Activated naive CD4-positive, alpha-beta T cell (primary cell): ENCODE results near the gene RIMS3.
"Not testable (repeated sequence)": the region's sequence is repeated elsewhere in the genome, so short reads cannot be mapped to it uniquely, and the experiment has no call there.

ENCODE experiments used
- DNase-seq, 4 experiments: peaks; one replicate each; lab custom pipeline; 2025; lab: John Stamatoyannopoulos, UW

RIMS3 gene

DNA sequence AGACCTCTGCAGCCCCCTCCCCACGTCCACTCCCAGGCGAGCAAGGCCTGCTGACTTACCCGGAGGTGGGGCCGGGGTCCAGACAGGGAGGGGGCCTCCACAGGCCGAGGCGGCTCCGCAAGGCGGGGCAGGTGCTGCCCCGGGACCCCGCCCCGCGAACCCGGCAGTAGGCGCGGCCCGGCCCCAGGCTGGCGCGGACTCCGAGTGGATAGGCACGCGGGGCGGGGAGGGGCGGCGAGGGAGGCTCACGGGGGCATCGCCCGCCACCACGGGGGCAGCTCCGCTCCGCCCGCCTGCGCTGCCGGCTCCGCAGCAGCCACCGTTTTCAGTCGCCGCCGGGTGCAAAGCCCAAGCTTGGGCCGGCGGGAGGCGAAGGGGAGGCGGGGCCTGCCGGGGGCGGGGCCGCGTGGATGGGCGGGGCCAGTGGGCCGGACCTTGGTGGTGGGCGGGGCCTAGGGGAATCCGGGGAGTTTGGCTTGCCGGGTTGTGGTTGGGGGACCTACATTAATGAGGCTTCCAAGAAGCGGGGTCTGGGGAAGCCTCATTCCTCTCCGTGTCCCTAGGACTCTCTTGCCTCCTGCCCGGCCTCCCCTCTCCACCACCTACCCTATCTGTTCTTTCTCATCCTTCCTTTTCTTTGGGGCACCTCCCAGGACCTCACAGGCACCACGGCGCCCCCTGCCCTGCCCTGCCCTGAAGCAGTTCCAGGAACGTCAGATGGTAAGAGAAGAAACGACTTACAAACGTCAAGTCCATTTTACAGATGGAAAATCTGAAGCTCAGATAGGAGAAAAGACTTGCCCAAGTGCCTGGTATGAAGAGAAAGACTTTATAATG lies at the start of gene RIMS3:
RIMS3 (minus strand) TSS at position 348 of the 837 bp plus-strand sequence. CDS start 23,757 bp downstream, outside the sequence.
- peak; percentile 54 to 76 (median 67) for DNase-seq

DNA sequence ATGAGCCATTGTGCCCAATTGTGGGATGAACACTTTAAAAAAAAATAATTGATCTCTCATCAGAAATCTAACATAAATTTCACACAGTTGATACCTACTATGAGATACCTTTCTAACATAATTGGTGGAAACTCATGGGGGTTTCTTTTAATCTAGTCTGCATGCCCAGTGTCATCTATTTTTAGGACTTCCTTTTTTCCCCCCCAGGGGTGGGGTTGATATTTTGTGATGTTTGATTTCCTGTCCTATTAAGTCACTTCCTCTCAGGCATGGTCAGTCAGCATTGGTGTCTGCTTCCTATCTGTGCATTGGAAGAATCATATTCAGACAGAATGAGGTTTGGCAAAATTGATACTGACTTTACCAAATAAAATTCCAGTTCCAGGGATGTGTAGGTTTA lies 47.5 kb upstream of the RIMS3 start:
- DNase-seq: no peak

DNA sequence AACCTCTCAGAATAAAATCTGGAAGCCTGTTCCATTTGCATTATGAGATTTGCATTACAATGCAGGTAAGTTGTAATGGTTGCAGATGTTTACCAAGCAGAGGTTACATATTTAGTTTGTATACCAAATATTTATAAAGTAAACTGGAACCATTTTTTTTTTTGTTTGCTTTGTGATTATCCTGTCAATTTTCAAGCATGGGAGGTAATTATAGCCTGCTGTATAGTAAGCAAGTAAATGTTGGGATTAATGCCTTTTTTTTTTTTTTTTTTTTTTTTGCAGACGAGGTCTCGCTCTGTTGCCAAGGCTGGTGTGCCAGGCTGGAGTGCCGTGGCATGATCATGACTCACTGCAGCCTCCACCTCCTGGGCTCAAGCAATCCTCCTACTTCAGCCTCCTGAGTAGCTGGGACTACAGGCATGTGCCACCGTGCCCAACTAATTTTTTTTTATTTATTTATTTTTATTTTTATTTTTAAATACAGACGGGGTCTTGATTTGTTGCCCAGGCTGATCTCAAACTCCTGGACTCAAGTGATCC lies 47.0 kb upstream of the RIMS3 start:
- no peak for DNase-seq

DNA sequence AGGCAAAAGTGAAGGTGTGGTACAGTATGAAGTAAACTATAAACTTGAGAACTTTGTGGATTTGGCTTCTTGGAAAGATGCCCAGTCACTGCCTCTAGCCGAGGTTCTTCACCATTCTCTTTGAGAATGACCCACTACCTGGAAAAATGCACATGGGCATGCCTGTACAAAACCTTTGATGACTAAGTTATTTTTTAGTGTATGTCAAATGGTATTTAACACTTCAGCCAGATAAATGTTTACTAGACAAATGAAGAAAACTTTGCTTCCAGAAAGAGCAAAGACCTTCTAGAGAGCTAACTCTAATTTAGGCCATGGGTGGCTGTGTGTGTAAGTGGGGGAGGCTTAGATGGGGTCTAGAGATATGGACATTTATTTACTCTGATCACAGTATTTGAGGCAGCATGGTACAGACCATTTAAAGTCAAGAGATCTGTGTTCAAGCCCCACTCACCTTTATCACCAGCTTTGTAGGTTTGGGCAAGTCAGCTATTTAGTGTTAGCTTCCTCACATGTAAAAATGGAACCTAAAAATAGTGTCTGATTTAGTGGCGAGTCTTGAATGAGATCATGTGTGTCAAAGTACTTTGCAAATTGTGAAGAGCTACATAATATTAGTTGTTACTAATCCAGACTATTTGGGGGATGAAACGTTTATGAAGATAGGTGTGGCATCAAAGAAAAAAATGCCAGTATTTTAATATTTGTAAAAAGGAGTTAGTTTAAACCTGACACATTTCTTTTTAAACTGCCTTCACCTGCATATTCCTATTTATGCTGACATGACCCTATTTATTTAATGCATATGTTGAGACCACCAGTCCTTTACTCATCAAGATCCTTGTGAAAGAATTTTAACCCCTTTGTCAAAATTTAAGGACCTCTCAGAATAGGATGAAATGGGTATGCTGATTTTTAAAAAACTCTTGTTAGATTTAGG lies 46.3 kb upstream of the RIMS3 start:
- no peak for DNase-seq

DNA sequence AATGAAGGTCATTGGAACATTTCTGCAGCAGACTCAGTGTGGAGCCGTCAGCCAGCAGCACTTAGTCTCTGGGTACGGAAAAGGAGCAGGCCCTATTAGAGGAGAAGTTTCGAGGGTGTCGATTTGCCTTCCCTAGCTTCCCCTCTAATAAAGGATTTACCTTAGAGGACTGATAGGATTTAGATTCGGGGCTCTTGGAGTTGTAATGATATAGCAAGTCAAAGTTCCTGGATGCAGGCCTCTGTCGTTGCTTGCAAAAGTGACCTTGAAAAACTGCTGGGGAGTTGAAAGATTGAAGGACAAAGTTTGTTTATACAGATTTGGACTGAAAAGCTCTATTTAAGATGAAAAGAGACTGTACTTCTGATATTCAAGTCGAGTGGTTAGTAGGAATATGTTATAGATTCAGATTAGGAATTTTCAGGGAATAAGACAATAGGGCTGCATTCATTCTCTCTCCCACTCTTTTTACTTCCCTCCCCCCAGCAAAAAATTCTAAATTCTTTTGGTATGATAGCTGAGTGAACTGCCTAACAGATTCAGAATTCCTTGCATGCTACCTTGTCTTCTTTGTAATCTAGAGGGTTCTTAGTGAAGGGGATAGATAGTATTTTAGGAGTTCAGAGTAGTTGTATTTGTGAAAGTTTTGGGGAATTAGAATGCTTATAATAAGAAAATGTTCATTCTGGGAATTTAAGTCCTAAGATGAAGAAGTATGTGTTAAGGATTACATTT lies 45.3 kb upstream of the RIMS3 start:
- no peak for DNase-seq

DNA sequence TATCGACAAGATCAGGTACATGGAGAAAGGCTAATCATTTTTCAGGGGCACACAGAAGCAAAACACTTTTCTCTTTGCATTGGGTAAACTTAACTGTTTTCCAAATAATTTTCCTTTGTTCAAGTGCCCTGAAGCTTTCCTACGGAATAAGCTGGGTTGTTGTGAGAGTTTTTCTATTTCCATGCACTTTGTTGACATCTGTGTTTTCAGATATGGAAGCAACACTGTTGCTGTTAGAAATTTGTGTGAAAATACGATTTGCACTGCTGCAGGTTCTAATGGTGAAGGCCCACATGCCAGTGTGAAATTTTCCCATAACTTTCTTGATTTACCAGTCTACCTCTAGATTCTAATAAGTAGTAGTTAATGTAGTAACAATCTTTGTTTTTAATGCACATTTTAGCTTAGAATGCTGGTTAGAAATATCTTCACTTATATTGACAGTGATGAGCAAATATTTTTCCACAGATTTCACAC lies 44.4 kb upstream of the RIMS3 start:
- DNase-seq: no peak

DNA sequence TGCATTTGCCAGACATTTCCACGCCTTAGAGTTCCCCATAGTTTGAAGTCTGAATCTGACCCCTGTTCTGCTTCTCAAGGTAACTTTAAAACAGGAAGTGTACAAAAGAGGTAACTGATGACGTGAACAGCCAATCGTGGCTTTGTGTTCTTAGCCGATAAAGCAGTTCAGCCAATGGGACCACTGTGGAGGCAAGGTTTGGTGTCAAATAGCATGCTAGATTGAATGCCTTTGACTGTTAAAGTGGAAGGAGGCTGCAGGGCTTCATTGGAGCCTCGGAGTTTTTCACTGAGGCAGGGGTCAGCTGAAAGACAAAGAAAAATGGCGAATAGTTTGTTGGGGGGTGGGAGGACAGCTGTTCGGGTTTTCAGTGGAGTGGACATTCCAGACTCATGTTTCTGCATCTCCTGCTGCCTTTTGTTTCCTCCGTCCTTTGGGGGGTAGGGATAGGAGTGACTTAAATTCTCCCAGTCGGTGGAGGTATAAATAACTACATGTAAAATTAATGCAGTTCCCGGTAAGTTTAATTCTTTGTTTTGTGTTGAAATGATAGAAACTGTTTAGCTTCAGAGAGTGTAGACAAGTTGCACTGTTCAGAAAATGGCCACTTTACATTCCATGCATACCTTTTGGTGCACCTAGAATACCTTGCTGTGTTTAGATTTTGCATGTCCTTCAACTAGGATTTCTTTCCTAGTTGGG lies 43.8 kb upstream of the RIMS3 start:
- DNase-seq: peak in 3 of 4 experiments; percentile 3 to 47 (median 46)

DNA sequence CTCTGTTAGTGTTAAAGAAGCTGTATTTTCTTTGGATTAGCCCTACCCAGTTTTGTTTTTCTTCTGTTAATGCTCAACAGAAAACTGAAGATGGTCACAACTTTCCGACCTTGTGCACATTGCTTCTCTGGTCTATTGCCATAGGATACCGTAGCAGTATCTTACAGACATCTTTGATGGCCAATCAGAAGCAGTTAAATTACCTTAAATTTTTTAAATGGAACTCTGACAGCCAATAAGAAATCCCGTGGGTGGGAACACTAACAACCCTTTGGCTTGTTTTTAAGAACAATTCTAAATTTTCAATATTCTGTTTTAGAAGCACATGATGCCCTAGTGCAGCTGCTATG lies 43.2 kb upstream of the RIMS3 start:
- DNase-seq: no peak

DNA sequence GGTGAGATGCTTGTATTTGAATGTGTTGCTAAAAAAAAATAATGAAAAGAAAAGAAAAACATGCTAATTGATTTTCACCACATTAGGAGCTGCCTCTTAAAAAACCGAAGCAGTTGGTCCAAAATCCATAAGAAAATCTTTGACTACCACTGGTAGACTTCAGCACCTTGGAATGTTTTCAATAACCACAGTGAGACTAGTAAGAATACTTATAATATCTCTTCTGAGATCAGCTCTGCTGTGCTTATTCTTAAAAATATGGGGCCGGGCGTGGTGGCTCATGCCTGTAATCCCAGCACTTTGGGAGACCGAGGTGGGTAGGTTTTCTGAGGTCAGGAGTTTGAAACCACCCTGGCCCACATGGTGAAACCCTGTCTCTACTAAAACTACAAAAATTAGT lies 41.1 kb upstream of the RIMS3 start:
- no peak for DNase-seq

DNA sequence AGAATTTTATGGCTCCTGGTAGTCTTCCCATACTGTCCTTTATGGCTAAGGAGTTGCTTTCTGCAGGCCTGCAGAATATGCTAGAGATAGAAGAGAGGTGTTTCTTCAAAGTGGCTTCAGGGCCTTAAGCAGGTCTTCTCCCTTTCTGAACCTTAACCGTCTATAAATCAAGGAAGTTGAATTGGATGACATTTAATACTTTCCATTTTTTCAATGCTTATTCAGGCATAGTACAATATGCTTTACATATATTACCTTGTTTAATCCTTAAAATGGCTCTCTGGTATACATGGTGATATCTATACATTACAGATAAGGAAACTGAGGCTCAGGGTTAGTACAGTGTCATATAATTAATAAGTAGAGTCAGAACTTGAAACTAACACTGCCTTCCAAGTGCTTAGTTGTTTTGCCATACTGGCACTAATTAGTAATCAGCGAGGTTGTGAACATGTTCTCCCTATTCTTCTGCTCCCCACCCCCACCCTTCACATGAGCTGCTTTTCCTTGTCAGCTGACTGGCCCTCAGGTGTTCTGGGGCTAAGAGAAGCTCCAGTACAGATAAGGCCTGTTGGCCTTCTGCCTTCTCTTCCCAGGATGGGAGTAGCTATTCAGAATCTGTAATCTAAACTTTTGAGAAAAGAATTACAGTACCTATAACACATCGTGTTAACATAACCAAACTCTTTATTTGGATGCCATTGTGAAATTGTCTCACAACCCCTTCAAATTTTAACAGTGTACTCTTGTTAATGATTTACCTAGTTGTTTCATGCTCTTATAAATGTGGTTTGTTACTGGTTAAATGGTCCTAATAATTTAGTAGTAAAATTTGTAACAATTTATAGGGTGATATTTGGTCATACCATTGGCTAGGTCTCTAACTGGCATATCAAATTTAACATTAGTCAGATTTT lies 39.6 kb upstream of the RIMS3 start:
- no peak for DNase-seq

DNA sequence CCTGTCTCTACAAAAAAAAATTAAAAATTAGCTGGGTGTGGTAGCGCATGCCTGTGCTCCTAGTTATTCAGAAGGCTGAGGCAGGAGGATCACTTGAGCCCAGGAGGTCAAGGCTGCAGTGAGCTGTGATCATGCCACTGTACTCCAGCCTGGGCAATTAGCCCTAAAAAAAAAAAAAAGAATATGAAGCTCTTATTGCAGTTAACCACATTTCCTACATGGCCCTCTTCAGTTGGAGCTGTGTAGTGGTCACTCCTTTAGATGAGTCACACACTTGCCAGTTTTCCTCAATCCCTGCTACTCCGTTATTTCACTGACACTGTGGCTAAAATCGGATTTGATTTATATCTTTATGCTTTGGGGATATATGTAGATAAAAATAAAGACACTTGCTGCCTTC lies 37.8 kb upstream of the RIMS3 start:
- no peak for DNase-seq

DNA sequence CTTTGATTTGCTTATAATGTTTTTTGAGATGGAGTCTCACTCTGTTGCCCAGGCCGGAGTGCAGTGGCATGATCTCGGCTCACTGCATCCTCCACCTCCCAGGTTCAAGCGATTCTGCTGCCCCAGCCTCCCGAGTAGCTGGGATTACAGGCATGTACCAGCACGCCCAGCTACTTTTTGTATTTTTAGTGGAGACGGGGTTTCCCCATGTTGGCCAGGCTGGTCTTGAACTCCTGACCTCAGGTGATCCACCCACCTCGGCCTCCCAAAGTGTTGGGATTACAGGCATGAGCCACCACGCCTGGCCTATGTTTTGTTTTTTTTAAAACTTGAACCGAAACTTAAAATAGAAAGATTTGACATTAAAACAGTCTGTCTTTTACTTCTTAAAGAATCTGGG lies 37.3 kb upstream of the RIMS3 start:
- DNase-seq: not testable (repeated sequence)

DNA sequence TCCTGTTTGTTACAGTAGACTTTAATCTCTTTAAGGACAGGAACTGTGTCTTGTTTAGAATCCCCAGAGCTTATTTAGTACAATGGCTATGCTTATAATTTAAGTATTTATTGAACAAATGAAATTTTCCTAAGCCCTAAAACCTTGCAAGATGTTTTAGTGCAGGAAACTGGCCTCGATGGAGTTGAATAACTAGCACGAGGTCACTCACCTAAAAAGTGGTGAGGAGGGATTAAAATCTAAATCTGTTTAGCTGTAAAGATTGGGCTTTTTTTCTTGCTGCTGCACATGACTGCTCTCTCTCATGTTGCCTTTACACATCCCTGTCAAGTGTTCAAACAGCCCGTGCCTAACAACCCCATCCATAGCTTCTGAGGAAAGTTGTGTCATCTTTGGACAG lies 36.2 kb upstream of the RIMS3 start:
- no peak for DNase-seq

DNA sequence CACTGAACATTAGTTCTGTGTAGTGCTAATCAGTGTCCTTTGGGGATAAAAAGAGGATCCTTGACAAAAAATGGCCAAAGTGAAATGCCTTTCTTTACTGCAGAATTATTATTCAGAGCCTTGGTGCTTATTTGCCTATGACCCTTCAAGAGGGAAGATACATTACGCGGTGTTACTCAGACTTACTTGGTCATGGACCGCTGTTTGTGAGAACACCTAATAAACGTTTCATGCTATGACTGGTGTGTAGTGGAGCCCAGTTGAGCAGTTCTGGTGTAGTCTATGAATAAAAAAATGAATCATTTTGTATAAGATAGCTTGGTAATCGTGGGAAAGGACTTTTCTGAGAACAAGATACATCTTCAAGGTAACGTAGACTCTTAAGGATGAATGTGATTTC lies 34.3 kb upstream of the RIMS3 start:
- no peak for DNase-seq

DNA sequence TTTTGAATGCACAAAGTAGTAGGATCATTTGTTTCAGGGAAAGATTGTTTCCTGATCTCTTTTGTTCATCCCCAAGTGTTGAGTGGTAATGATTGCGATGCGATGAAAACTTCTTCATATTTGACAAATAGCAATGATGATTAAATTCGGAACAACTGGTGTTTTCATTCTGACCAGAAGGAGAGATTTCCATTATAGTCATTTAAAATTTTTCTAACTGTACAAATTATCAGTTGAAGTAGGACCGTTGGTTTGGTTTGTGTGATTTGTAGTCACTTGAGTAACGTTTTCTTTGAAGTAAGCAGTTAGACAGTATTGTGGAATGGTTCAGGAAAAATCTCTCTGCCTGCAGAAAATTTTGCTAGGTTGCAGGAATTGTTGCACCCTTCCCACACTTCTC lies 32.0 kb upstream of the RIMS3 start:
- DNase-seq: no peak

DNA sequence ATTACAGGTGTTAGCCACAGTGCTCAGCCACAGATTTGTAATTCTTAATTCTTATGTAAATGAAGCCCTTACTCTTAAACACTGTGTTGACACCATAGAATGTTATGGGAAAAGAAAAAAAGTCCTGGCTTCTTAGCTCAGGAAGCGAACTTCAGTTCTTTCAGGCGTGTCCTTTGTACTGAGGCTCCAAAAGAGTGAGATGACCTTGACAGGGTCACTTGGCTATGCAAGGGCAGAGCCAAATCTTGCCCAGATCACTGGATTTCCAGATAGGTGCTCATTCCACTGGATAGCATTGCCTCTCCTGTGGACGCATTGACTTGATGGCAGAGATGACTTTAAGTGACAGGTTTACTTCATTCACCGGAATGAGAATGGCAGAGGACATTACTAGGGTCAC lies 30.8 kb upstream of the RIMS3 start:
- DNase-seq: no peak

DNA sequence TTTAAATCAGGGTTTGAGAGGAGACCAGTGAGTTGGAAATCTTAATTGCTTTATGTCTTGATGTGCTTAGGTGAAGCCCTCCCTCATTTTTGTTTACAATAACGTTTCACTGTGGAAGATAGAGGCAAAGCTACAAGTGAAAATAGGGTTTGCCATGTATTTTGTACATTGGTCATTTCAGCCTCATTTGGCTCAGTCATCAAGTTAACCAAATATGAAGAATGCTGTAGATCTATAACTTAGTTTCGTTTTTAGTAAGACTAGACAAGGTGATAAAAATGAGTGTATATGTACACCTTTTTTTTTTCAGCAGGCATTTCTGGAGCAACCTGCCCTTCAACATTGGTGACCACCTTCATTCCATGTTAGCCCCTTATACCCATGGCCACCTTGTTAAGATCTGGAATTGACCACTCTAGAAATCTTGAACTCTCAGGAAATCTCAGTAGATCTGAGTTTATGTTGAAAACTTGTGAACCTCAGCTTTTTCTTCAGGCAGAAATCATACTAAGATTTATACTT lies 28.9 kb upstream of the RIMS3 start:
- no peak for DNase-seq

DNA sequence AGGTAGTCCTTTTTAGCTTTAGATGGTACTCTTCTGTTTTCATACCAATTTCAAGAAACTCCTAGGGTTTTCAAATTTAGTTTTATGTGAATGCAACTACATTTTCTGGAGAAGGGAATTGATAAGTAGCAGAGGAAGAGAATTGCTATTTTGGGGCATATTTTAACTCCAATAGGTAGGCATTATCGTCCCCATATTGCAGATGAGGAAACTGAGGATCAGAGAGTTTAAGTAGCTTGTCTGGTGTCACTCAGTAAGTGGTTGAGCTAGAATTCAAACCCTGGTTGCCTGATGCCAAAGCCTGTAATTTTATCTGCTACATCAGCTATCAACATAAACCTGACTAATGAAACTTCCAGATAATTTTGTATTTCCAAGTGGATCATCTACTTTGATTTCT lies 27.9 kb upstream of the RIMS3 start:
- no peak for DNase-seq

DNA sequence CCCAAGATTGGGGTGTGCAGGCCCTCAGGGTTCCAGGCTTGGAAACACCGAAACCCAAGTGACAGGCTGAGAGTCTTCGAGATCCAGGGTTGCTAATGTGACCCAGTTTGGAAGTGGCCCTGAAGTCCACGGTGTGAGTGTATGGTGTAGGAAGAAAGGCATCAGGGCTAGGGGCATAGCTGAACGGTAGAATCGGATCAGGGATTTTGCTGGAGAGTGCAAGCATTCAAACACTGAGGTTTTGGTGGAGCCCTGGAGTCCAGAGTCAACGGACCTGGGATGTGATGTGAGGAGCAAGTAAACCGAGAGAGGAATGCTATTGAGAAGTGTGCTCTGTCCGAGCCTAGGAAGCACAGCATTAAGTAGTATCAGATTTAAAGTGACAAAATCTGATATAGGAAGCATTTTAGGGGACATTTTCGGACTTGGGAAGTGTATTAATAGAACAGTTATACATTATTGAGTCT lies 27.0 kb upstream of the RIMS3 start:
- DNase-seq: no peak
